ENCODE results near the gene NNT. TPM values are rescaled to one million over a fixed set of nuclear protein-coding genes. Genes with fewer than 3 reads are reported as not detected.
"Not testable (repeated sequence)": the region's sequence is repeated elsewhere in the genome, so short reads cannot be mapped to it uniquely, and the experiment has no call there.

The NNT gene
- total RNA-seq: 100 to 1,000 TPM; 323 to 422 TPM
- long read RNA-seq, full-length matches to known transcripts: 340 of 685 reads
- long read RNA-seq, partial matches to known transcripts: 298 of 685 reads
- long read RNA-seq, other reads (novel, unspliced or antisense): 47 of 685 reads

- intact Hi-C loops (cut with DNase I): loop anchor here in 1 of 2 donors (5.0 kb wide), 1 partner anchor 45 kb away; the partner anchor contains the start of gene PAIP1
- DNase-seq (peak; percentile 85), ATAC-seq (peak; percentile 91 to 93)
These were observed at the start of gene NNT for GRCh38 chr5:43602461-43603343. TSS of gene NNT (plus strand) at chr5:43603180. CDS start at chr5:43609196, 6,016 bp downstream.

DNA sequence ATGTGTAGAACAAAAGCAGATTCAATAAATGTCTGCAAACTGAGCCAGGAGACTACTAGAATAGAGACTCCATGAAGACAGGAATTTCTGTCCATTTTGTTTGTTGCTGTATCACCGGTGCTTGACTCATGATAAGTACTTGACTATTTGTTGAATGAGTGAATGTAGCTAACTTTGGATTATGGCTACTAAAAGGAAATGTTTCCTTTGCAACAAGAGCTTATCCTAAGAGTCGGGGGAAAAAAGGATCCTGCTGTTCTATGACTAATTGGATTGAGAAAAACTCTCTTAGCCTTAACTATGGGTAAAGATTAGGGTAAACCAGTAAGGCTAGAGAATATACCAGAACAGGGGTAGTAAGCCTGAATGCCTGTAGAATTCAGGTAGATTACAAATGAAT, 49.6 kb upstream of the NNT start:
- DNase-seq (no peak), ATAC-seq (no peak)
- intact Hi-C loops (cut with DNase I): no loop called here

- ATAC-seq: no peak
- DNase-seq: no peak
- intact Hi-C loops (cut with DNase I): no loop called here
These were observed 48.5 kb upstream of the NNT start for GRCh38 chr5:43554497-43554896.

DNA sequence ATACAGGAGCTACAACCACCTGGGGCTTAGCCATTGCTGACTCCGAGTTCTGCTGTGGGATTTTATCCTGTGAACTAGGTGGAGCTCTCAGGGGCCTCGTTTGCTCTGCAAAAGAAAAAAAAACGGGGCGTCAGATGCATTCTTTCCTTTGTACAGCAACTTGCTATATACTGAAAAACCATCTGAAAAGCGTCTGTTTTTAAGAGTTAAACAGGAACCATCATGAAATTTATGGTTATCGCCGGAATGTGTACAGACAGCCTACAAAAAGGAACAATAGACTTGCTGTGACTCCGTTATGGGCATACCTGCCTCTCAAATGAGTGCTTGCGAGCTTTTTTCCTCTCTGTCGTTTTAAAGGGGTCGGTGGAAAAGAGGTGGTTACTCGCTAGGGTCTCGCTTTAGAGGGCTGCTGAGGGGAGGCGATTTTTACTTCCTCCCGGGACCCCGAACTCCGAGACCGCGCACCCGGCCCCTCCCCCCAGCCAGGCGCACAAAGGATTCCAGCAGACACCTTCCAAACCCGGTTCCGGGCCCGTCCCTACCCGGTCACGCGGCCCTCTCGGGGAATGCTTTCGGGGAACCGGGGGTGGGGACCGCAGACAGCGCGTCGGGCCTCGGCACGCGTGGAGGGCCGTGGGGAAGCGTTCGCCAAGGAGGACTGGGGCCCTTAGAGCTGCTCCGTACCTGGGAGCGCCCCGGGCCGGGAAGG, 46.9 kb upstream of the NNT start:
- intact Hi-C loops (cut with DNase I): loop anchor here in 1 of 2 donors (5.0 kb wide), 1 partner anchor 46 kb away; the partner anchor contains the start of gene NNT
- peak; percentile 74 for DNase-seq
- ATAC-seq: peak; percentile 62 to 63

DNA sequence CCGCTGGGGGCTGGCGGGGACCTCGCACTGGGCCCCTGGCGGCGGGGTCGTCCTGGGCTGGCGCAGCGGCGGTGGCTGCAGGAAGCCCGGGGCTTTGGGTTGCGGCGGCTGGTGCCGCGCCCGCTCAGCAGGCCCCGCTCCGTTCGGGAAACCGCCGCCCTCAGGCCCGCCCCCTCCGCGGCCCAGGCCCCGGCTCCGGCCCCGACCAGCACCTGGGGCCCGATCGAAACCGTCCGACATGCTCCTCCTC, 46.4 kb upstream of the NNT start:
- ATAC-seq: peak; percentile 92 to 97
- intact Hi-C loops (cut with DNase I): loop anchor here in 1 of 2 donors (5.0 kb wide), 1 partner anchor 46 kb away; the partner anchor contains the start of gene NNT
- DNase-seq: not testable (repeated sequence)

DNA sequence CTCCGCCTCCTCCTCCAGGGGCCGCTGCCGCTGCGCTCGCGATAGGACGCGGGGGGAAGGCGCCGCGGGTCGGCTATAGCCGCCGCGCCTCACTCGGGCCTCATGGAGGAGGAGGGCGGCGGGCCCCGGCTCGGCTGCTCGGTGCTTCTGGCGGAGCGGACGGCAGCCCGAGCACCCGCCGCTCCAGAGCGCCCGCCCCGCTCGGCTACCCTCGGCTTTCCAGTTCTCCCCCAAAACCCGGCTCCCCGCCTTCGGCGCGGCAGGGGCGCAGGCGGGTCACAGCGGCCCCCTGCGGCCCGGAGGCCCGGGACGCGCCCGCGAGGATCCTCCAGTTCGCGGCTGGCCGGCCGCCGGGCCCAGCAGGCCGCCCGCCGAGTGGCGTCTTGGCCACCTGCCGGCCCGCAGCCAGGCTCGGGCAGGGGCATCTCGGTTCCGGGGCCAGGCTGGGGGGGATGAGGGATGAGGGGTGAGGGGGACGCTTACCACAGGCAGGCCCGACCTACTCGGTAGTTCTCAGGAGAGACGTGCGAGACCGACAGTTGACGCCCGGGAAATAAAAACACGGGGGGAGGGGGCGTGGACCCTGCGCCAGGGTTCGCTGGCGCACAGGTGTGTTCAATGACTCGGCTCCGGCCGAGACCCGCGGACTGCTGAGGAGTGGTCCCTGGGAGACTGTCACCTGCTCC, 46.0 kb upstream of the NNT start, which contains the start of gene PAIP1:
Gene PAIP1, minus strand, starts transcription at position 221 of the 686 bp plus-strand sequence. CDS start 231 bp downstream, outside the sequence.
- ATAC-seq (peak; percentile 92 to 95), DNase-seq (peak; percentile 87)
- intact Hi-C loops (cut with DNase I): loop anchor here in 1 of 2 donors (5.0 kb wide), 1 partner anchor 45 kb away; the partner anchor contains the start of gene NNT

GRCh38 chr5:43560128-43560527, 42.9 kb upstream of the NNT start:
- intact Hi-C loops (cut with DNase I): no loop called here
- DNase-seq: no peak
- ATAC-seq: no peak

DNA sequence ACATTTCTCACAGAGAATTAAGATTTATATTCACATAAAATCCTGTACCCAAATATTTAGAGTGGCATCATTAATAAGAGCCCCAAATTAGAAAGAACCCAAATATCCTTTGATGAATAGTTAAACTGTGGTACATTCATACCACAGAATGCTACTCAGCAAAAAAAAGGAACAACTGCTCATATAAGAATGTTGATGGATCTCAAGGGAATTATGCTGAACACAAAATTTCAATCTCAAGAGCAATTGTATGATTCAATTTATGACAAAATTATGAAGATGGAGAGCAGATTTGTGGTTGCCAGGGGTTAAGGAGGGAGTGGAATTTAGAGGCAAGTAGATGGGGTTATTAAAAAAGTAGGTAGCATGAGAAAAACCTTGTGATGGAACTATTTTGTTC, 41.6 kb upstream of the NNT start:
- DNase-seq (no peak), ATAC-seq (no peak)
- intact Hi-C loops (cut with DNase I): no loop called here

- peak in 1 of 2 donors; percentile 32 for ATAC-seq
- DNase-seq: no peak
- intact Hi-C loops (cut with DNase I): no loop called here
These were observed 39.7 kb upstream of the NNT start for GRCh38 chr5:43563321-43563720.

DNA sequence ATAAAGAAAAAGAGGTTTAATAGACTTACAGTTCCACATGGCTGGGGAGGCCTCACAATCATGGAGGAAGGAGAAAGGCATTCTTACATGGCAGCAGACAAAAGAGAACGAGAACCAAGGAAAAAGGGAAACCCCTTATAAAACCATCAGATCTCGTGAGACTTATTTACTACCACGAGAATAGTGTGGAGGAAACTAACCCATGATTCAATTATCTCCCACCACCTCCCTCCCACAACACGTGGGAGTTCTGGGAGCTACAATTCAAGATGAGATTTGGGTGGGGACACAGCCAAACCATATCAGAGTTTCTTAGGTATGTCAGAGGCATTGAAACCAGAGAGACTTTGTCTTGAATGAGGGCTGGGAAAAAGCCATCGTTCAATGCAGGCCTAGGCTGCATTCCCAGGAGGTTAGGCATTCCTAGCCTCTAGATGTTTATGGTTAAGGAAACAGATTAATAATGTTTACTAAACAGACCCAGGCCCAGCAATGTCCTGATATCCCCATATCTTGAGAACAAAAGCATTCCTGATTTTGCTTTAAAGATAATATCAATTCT, 38.6 kb upstream of the NNT start:
- intact Hi-C loops (cut with DNase I): no loop called here
- DNase-seq: no peak
- ATAC-seq: no peak

DNA sequence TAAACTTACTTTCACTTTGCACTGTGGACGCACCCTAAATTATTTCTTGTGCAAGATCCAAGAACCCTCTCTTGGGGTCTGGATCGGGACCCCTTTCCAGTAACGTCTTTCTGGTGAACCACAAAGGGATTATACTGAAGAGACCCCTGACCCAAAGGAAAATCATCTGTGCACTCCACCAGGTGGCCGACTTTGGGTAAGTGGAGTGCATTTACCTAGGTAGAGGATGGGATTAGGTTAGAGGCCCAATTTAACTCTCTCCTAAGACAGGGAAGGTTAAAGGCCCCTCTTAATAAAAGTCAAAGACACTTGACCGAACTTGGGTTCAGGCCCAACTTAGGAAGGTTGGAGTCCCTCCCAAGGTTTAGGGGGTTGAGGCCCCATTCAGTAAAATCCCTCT, 37.9 kb upstream of the NNT start:
- DNase-seq (no peak), ATAC-seq (no peak)
- intact Hi-C loops (cut with DNase I): no loop called here

- intact Hi-C loops (cut with DNase I): no loop called here
- ATAC-seq: no peak
- no peak for DNase-seq
These were observed 35.0 kb upstream of the NNT start for GRCh38 chr5:43567967-43568366.

- intact Hi-C loops (cut with DNase I): no loop called here
- ATAC-seq (no peak), DNase-seq (no peak)
These were observed 33.7 kb upstream of the NNT start for GRCh38 chr5:43569236-43569746.

DNA sequence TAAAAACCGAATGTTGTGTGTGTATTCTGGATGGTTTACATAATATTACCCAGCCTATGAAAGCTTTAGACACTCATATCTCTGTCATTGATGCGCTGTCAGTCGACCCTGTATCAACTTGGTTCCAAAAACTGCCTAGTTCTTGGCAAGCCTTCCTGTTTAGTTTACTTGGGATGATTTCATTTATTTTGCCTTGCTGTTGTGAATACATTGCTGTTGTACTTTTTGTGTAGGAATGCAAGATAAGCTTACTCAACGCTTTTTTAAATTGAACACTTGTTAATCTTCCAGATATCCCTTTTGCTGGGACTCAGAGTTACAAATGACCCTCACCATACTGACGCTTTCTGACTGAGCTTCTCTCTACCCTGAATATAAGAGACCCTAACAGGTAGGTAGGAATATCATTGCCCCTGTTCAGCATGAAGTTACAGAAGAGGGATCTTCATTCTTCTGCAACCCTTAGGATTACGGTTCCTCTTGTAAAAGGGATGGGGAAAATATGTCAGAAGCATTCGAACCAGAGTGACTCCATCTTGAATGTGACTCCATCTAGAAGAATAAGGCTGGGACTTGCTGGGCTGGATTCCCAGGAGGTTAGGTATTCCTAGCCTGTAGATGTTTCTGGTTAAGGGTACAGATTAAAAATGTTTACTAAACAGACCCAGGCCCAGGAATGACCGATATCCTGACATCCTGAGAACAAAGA, 32.4 kb upstream of the NNT start:
- no peak for ATAC-seq
- intact Hi-C loops (cut with DNase I): no loop called here
- DNase-seq: no peak

DNA sequence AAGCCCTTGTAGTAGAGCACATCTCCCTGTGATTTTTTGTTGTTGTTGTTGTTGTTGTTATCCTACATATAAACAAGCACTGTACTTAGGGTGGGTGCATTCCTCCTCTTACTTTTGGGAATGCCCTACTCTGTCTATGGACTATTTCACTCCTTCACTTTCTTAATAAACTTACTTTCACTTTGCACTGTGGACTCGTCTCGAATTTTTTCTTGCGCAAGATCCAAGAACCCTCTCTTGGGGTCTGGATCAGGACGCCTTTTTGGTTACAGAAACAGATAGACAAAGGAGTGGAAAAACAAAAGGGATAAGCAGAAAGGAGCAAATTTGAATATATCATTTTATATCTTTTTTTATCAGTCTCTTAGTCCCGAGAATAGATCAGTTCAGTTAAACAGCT, 31.7 kb upstream of the NNT start:
- DNase-seq (no peak), ATAC-seq (peak; percentile 50 to 64)
- intact Hi-C loops (cut with DNase I): no loop called here

DNA sequence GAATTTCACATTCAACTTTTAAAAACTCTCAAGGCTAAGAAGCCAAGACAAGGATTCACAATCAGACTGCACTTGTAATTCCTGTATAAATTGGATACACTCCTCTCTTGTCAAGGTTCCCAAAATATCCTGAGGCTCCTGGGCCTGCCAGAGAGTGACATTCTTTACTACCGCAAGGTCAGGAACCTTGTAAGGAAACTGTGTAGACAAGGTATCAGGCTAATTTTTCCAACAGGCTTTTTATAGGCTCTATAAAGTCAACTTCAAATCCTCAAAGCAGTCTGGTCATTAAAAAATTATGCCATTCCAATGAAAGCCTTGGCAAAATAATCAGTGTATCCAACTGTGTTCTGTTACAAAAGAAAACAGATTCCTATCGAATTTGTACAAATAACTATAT, 30.6 kb upstream of the NNT start:
- no peak for DNase-seq
- peak; percentile 69 to 78 for ATAC-seq
- intact Hi-C loops (cut with DNase I): no loop called here

DNA sequence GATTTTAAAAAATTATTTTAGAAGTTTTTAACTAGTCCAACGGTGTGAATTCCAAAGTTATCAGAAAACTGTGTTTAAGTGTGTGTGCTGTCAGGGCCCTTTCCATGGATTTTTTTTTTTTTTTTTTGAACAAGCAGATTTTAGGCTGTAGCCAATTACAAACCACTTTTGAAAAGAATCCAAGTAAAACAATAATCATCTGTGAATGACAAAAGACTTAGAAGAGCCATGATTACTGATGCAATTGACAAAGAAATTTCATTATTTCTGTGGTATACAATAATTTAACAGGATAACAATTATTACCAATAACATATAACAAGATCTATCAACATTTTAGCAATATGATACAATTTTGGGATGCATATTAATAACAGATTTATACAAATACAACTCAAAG, 29.9 kb upstream of the NNT start:
- DNase-seq (no peak), ATAC-seq (peak; percentile 17 to 23)
- intact Hi-C loops (cut with DNase I): no loop called here

Data from left cardiac atrium (tissue), 4 donors.